ENCODE data around the gene NUP62. TPM values are rescaled to one million over a fixed set of nuclear protein-coding genes. Genes with fewer than 3 reads are reported as not detected.
"Not testable (repeated sequence)": the region's sequence is repeated elsewhere in the genome, so short reads cannot be mapped to it uniquely, and the experiment has no call there.

Gene NUP62
- total RNA-seq, 1 donor from 2014 or later: 88.8 TPM

GRCh38 chr19:49975051-49975450, 45.7 kb upstream of the NUP62 start:
- TF ChIP-seq CTCF (conservative IDR thresholded peaks at IDR 0.05): no peak
- H3K27ac Mint-ChIP-seq: no peak overlapping the region
- no peak overlapping the region for H3K4me3 Mint-ChIP-seq
- DNase-seq (ENCODE audit: extremely low spot score, unreplicated experiment): no peak
- H3K4me1 Mint-ChIP-seq (ENCODE audit: unreplicated experiment): no peaks in the 10 kb centered on the region
- peaks cover 4% of the 10 kb centered on the region for H3K27me3 Mint-ChIP-seq
- H3K9me3 Mint-ChIP-seq: no peaks in the 10 kb centered on the region
- H3K36me3 Mint-ChIP-seq: peaks cover 8% of the 10 kb centered on the region

- H3K4me3 Mint-ChIP-seq: no peak overlapping the region
- no peak for TF ChIP-seq CTCF (conservative IDR thresholded peaks at IDR 0.05)
- H3K4me1 Mint-ChIP-seq (ENCODE audit: unreplicated experiment): no peaks in the 10 kb centered on the region
Measured at GRCh38 chr19:49973987-49974386, 44.7 kb upstream of the NUP62 start.

GRCh38 chr19:49972841-49973240, 43.5 kb upstream of the NUP62 start:
- Mint-ChIP-seq H3K27ac (no peak overlapping the region), H3K36me3 (peaks cover 8% of the 10 kb centered on the region), H3K4me3 (no peak overlapping the region), H3K9me3 (no peaks in the 10 kb centered on the region), H3K4me1 (ENCODE audit: unreplicated experiment) (no peaks in the 10 kb centered on the region), H3K27me3 (peaks cover 4% of the 10 kb centered on the region)
- no peak for TF ChIP-seq CTCF (conservative IDR thresholded peaks at IDR 0.05)
- no peak for DNase-seq (ENCODE audit: extremely low spot score, unreplicated experiment)

More at GRCh38 chr19:49973987-49974386, 44.7 kb upstream of the NUP62 start:
- no peak overlapping the region for H3K27ac Mint-ChIP-seq
- DNase-seq (ENCODE audit: extremely low spot score, unreplicated experiment): no peak
- H3K9me3 Mint-ChIP-seq: no peaks in the 10 kb centered on the region
- H3K27me3 Mint-ChIP-seq: peaks cover 4% of the 10 kb centered on the region
- H3K36me3 Mint-ChIP-seq: peaks cover 8% of the 10 kb centered on the region

GRCh38 chr19:49971991-49972411, 42.7 kb upstream of the NUP62 start:
- H3K9me3 Mint-ChIP-seq: no peaks in the 10 kb centered on the region
- peaks cover 4% of the 10 kb centered on the region for H3K27me3 Mint-ChIP-seq
- H3K4me3 Mint-ChIP-seq: no peak overlapping the region
- peaks cover 8% of the 10 kb centered on the region for H3K36me3 Mint-ChIP-seq
- no peak for TF ChIP-seq CTCF (conservative IDR thresholded peaks at IDR 0.05)
- no peak for DNase-seq (ENCODE audit: extremely low spot score, unreplicated experiment)
- no peaks in the 10 kb centered on the region for H3K4me1 Mint-ChIP-seq (ENCODE audit: unreplicated experiment)
- no peak overlapping the region for H3K27ac Mint-ChIP-seq

- H3K4me3 Mint-ChIP-seq; H3K9me3 Mint-ChIP-seq; H3K27me3 Mint-ChIP-seq; H3K36me3 Mint-ChIP-seq; H3K4me1 Mint-ChIP-seq (ENCODE audit: unreplicated experiment); DNase-seq (ENCODE audit: extremely low spot score, unreplicated experiment); H3K27ac Mint-ChIP-seq: not testable (repeated sequence)
Measured at GRCh38 chr19:49969355-49969754, 40.1 kb upstream of the NUP62 start.

GRCh38 chr19:49968279-49968922, 39.1 kb upstream of the NUP62 start:
- Mint-ChIP-seq H3K4me1 (ENCODE audit: unreplicated experiment) (no peaks in the 10 kb centered on the region), H3K36me3 (no peaks in the 10 kb centered on the region)
- no peak for TF ChIP-seq CTCF (conservative IDR thresholded peaks at IDR 0.05)

GRCh38 chr19:49960980-49961379, 31.7 kb upstream of the NUP62 start, which contains the start of gene SIGLEC11:
SIGLEC11 (minus strand) TSS chr19:49961172; CDS start chr19:49961081, 91 bp downstream.
- not testable (repeated sequence) for H3K4me3 Mint-ChIP-seq; H3K36me3 Mint-ChIP-seq; H3K9me3 Mint-ChIP-seq; H3K27me3 Mint-ChIP-seq; H3K27ac Mint-ChIP-seq; DNase-seq (ENCODE audit: extremely low spot score, unreplicated experiment)
- peaks cover 10% of the 10 kb centered on the region for H3K4me1 Mint-ChIP-seq (ENCODE audit: unreplicated experiment)

More at GRCh38 chr19:49968279-49968922, 39.1 kb upstream of the NUP62 start:
- DNase-seq (ENCODE audit: extremely low spot score, unreplicated experiment): no peak
- Mint-ChIP-seq H3K27me3 (peaks cover 3% of the 10 kb centered on the region), H3K27ac (no peak overlapping the region), H3K4me3 (no peak overlapping the region), H3K9me3 (no peaks in the 10 kb centered on the region)

GRCh38 chr19:49959892-49960291, 30.6 kb upstream of the NUP62 start:
- peaks cover 17% of the 10 kb centered on the region for H3K4me1 Mint-ChIP-seq (ENCODE audit: unreplicated experiment)
- H3K36me3 Mint-ChIP-seq; H3K27me3 Mint-ChIP-seq; H3K27ac Mint-ChIP-seq; DNase-seq (ENCODE audit: extremely low spot score, unreplicated experiment); H3K4me3 Mint-ChIP-seq; H3K9me3 Mint-ChIP-seq: not testable (repeated sequence)

- peaks cover 30% of the 10 kb centered on the region for H3K4me1 Mint-ChIP-seq (ENCODE audit: unreplicated experiment)
- H3K27ac Mint-ChIP-seq; DNase-seq (ENCODE audit: extremely low spot score, unreplicated experiment); H3K36me3 Mint-ChIP-seq; H3K27me3 Mint-ChIP-seq; H3K4me3 Mint-ChIP-seq; H3K9me3 Mint-ChIP-seq: not testable (repeated sequence)
Measured at GRCh38 chr19:49958596-49958995, 29.3 kb upstream of the NUP62 start.

All from type B pancreatic cell (in vitro differentiated cells).